Erythroblast (primary cell): ENCODE data around the gene MGAT5B.

Experiments used
- GATA1 ChIP-seq: IDR thresholded peaks from 2 replicates; pipeline ENCODE4 v1.6.1; 2011; ENCODE audit warnings: low read depth, mild to moderate bottlenecking, control low read depth, low read length, moderate library complexity
- POLR2A ChIP-seq: IDR thresholded peaks from 2 replicates; pipeline ENCODE4 v1.6.1; 2011; ENCODE audit warnings: mild to moderate bottlenecking, low read length

GRCh38 chr17:76940295-76940694 lies 72.1 kb downstream of the MGAT5B start:
- TF ChIP-seq POLR2A (no peak), GATA1 (no peak)
